Loucy (cell line): ENCODE data around the gene ARRB2.

ENCODE experiments used
- H2AFZ ChIP-seq: fragments of 200-600 bp; sonication (generic); 2 replicates; pipeline ENCODE4 v1.6.0; 2016; ENCODE audit warnings: antibody characterized with exemption, mild to moderate bottlenecking, low read length, moderate library complexity
- H3F3A ChIP-seq: fragments of 200-600 bp; 2 replicates; pipeline ENCODE4 v1.6.0; 2016; ENCODE audit warnings: antibody characterized with exemption, low read depth, mild to moderate bottlenecking
- H3K27me3 ChIP-seq: fragments of 200-600 bp; sonication (generic); 2 replicates; pipeline ENCODE4 v1.6.1; 2014; ENCODE audit warnings: low read length, mild to moderate bottlenecking; ENCODE audit not compliant: insufficient read depth, poor library complexity, severe bottlenecking
- H3K36me3 ChIP-seq: fragments of 200-600 bp; sonication (generic); 2 replicates; pipeline ENCODE4 v1.6.1; 2016; ENCODE audit warnings: low read length; ENCODE audit not compliant: insufficient read depth
- H3K4me1 ChIP-seq: fragments of 200-600 bp; sonication (generic); 2 replicates; pipeline ENCODE4 v1.5.1; 2014; ENCODE audit warnings: low read length, mild to moderate bottlenecking; ENCODE audit not compliant: insufficient read depth, poor library complexity, severe bottlenecking
- H3K4me2 ChIP-seq: fragments of 200-600 bp; sonication (generic); 2 replicates; pipeline ENCODE4 v1.6.0; 2014; ENCODE audit warnings: antibody characterized with exemption, low read length, low read depth, mild to moderate bottlenecking; ENCODE audit not compliant: poor library complexity, severe bottlenecking
- H3K4me3 ChIP-seq: fragments of 200-600 bp; sonication (generic); 2 replicates; pipeline ENCODE4 v1.5.1; 2014; ENCODE audit warnings: low read length, mild to moderate bottlenecking, mixed read lengths; ENCODE audit not compliant: poor library complexity, severe bottlenecking
- H3K79me2 ChIP-seq: fragments of 200-600 bp; sonication (generic); 2 replicates; pipeline ENCODE4 v1.6.1; 2014; ENCODE audit warnings: low read length; ENCODE audit not compliant: insufficient read depth
- H3K9ac ChIP-seq: fragments of 200-600 bp; sonication (generic); 2 replicates; pipeline ENCODE4 v1.6.0; 2014; ENCODE audit warnings: mild to moderate bottlenecking, low read depth, low read length, moderate library complexity; ENCODE audit not compliant: poor library complexity, severe bottlenecking
- H3K9me2 ChIP-seq: fragments of 200-600 bp; sonication (generic); replicated peaks from 2 replicates; pipeline ENCODE4 v1.6.1; 2016; ENCODE audit warnings: low read depth, low read length, mixed read lengths
- H3K9me3 ChIP-seq: fragments of 200-600 bp; sonication (generic); 2 replicates; pipeline ENCODE4 v1.6.1; 2014; ENCODE audit warnings: mild to moderate bottlenecking, antibody characterized with exemption, low read length, low read depth; ENCODE audit not compliant: insufficient read depth
- H4K20me1 ChIP-seq: fragments of 200-600 bp; sonication (generic); 2 replicates; pipeline ENCODE4 v1.6.0; 2014; ENCODE audit warnings: antibody characterized with exemption, low read length, mild to moderate bottlenecking; ENCODE audit not compliant: insufficient read depth, poor library complexity, severe bottlenecking
- EZH2phosphoT487 ChIP-seq: fragments of 200-600 bp; IDR thresholded peaks from 2 replicates; pipeline ENCODE4 v1.6.1; 2018; ENCODE audit warnings: antibody characterized with exemption, mild to moderate bottlenecking, moderate library complexity, borderline replicate concordance
- TF ChIP-seq, protein P1 (sequence below): fragments of 200-600 bp; sonication (generic); conservative IDR thresholded peaks from 2 replicates; pipeline ENCODE4 v1.5.1; 2014; ENCODE audit warnings: mild to moderate bottlenecking, antibody characterized with exemption, low read length

The ARRB2 gene

DNA sequence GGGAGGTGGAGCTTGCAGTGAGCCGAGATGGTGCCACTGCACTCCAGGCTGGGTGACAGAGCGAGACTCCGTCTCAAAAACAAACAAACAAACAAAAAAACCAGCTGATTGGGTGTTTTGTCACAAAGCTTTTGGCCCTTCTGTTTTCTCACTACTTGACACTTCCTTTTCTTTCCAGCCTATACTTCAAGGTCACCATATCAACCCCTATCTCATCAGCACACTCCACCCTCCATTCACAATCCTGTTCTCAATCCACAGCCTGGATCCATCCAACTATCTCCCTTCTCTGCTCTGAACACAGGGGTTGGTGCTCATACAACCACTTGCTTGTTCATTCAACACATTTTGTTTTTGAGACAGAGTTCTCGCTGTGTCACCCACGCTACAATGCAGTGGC is 14.2 kb downstream of the ARRB2 start:
- Histone ChIP-seq H3K9ac (no peak overlapping the region), H4K20me1 (no peaks in the 10 kb centered on the region), H3K9me3 (no peaks in the 10 kb centered on the region), H3K4me1 (no peaks in the 10 kb centered on the region), H3K27me3 (no peaks in the 10 kb centered on the region), H3K9me2 (no peaks in the 10 kb centered on the region), H2AFZ (no peak overlapping the region), H3K4me3 (no peak overlapping the region), H3K79me2 (no peaks in the 10 kb centered on the region), H3K36me3 (peaks cover 5% of the 10 kb centered on the region; the same call in 1 of the 2 replicates), H3K4me2 (no peak overlapping the region), H3F3A (no peaks in the 10 kb centered on the region)
- TF ChIP-seq, protein P1, sequence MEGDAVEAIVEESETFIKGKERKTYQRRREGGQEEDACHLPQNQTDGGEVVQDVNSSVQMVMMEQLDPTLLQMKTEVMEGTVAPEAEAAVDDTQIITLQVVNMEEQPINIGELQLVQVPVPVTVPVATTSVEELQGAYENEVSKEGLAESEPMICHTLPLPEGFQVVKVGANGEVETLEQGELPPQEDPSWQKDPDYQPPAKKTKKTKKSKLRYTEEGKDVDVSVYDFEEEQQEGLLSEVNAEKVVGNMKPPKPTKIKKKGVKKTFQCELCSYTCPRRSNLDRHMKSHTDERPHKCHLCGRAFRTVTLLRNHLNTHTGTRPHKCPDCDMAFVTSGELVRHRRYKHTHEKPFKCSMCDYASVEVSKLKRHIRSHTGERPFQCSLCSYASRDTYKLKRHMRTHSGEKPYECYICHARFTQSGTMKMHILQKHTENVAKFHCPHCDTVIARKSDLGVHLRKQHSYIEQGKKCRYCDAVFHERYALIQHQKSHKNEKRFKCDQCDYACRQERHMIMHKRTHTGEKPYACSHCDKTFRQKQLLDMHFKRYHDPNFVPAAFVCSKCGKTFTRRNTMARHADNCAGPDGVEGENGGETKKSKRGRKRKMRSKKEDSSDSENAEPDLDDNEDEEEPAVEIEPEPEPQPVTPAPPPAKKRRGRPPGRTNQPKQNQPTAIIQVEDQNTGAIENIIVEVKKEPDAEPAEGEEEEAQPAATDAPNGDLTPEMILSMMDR = no peak
- TF ChIP-seq EZH2phosphoT487 = no peak

DNA sequence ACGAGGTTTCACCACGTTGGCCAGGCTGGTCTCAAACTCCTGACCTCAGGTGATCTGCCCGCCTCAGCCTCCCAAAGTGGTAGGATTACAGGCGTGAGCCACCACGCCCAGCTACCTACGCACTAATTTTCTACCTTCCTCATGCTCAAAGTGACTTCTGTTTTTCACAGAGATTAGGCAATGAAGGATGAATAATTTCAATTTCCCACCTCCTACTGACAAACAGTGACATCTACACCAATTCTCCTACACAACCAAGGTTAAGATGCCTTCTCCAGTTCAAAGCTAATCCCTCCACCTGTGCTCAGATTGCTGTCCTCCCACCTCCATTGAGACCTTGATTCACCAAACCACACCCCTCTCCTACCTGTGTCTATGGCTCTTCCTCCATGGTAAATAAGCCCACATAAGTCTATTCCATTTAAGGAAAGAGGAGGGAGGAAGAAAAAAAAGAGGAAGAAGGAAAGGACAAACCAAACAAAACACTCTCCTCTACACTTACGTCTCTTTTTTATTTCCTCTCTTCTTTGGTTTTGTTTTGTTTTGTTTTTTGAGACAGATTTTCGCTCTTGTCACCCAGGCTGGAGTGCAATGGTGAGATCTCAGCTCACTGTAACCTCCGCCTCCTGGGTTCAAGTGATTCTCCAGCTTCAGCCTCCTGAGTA is 15.3 kb downstream of the ARRB2 start:
- Histone ChIP-seq H4K20me1 (no peaks in the 10 kb centered on the region), H3K4me3 (no peak overlapping the region), H3K79me2 (no peaks in the 10 kb centered on the region), H3F3A (no peaks in the 10 kb centered on the region), H2AFZ (no peak overlapping the region), H3K27me3 (no peaks in the 10 kb centered on the region), H3K36me3 (no peaks in the 10 kb centered on the region), H3K9ac (no peak overlapping the region), H3K9me3 (no peaks in the 10 kb centered on the region), H3K4me2 (no peak overlapping the region), H3K4me1 (peaks cover 5% of the 10 kb centered on the region), H3K9me2 (no peaks in the 10 kb centered on the region)
- TF ChIP-seq, protein P1 = no peak
- TF ChIP-seq EZH2phosphoT487 = no peak

DNA sequence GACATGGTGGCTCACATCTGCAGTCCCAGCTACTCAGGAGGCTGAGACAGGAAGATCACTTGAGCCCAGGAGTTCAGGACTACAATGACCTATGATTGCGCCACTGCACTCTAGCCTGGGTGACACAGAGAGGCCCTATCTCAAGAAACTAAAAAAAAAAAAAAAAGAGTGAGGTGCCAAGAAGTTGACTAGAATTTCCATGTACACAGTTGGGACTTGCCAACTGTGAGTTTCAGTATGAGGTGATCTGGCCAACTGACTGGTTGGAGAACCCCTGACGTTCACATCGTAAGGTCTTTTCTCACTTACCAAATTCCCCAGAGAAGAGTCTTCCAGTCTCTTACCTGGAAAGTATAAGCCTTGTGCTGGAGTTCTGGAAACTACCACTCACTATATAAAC is 17.7 kb downstream of the ARRB2 start:
- H3K9me2 ChIP-seq = no peaks in the 10 kb centered on the region
- H3K4me1 ChIP-seq = peaks cover 10% of the 10 kb centered on the region
- H3K36me3 ChIP-seq = no peaks in the 10 kb centered on the region
- no peak overlapping the region for H2AFZ ChIP-seq
- H3K4me3 ChIP-seq = no peak overlapping the region
- H3K79me2 ChIP-seq = no peaks in the 10 kb centered on the region
- no peaks in the 10 kb centered on the region for H3K27me3 ChIP-seq
- no peak overlapping the region for H3K9ac ChIP-seq
- H4K20me1 ChIP-seq = no peaks in the 10 kb centered on the region
- no peaks in the 10 kb centered on the region for H3K9me3 ChIP-seq
- H3F3A ChIP-seq = no peaks in the 10 kb centered on the region
- TF ChIP-seq, protein P1 = no peak
- TF ChIP-seq EZH2phosphoT487 = no peak
- H3K4me2 ChIP-seq = no peak overlapping the region
